CD14-positive monocyte (primary cell): ENCODE results near the gene EMC10. TPM values are rescaled to one million over a fixed set of nuclear protein-coding genes. Genes with fewer than 3 reads are reported as not detected.

Experiments
- DNase-seq, 3 donors: peaks; one replicate each; pipeline ENCODE4 v3.0.0-alpha.2; 2011 to 2022
- H2AFZ ChIP-seq: 2 replicates; pipeline ENCODE4 v1.6.0; 2012; ENCODE audit warnings: mild to moderate bottlenecking, low read depth, low read length, inconsistent platforms; ENCODE audit not compliant: insufficient read depth, poor library complexity, severe bottlenecking
- H3K27ac ChIP-seq, 2 donors: 1 replicate in 1 of 2; 2 replicates in 1 of 2; pipeline ENCODE4 v1.5.1; 2012 to 2013; ENCODE audit warnings: low read length in 2 of 2, control low read depth in 1 of 2, inconsistent platforms in 1 of 2, low read depth in 1 of 2, mild to moderate bottlenecking in 1 of 2
- H3K27me3 ChIP-seq, 2 donors: one replicate each; pipeline versions ENCODE4 v1.6.0 to v1.6.1; 2011 to 2013; ENCODE audit warnings: low read length in 2 of 2; ENCODE audit not compliant: control insufficient read depth in 2 of 2, insufficient read depth in 2 of 2
- H3K36me3 ChIP-seq, 2 donors: replicated peaks in 1 of 2; 1 replicate in 1 of 2; 2 replicates in 1 of 2; pipeline versions ENCODE4 v1.5.1 to v1.6.1; 2012 to 2013; ENCODE audit warnings: low read length in 2 of 2, control low read depth in 1 of 2, inconsistent platforms in 1 of 2, mild to moderate bottlenecking in 1 of 2; ENCODE audit not compliant: insufficient read depth in 2 of 2, control insufficient read depth in 1 of 2
- H3K4me1 ChIP-seq, 2 donors: 1 replicate in 1 of 2; 2 replicates in 1 of 2; pipeline versions ENCODE4 v1.5.1 to v1.6.1; 2012 to 2013; ENCODE audit warnings: low read length in 2 of 2, control low read depth in 1 of 2, inconsistent platforms in 1 of 2, mild to moderate bottlenecking in 1 of 2, moderate library complexity in 1 of 2; ENCODE audit not compliant: insufficient read depth in 2 of 2, control insufficient read depth in 1 of 2
- H3K4me2 ChIP-seq: replicated peaks from 2 replicates; pipeline ENCODE3; 2012; ENCODE audit warnings: low read length, moderate library complexity, mild to moderate bottlenecking; ENCODE audit not compliant: poor library complexity, severe bottlenecking; ENCODE audit errors: extremely low read depth
- H3K4me3 ChIP-seq, 3 experiments: fragments of 200-600 bp in 1 of 3; sonication (generic) in 1 of 3; replicated peaks in 1 of 3; 1 replicate in 2 of 3; 2 replicates in 1 of 3; pipeline ENCODE4 v1.5.1; 2011 to 2013; ENCODE audit warnings: low read length in 3 of 3, mild to moderate bottlenecking in 3 of 3, control low read depth in 2 of 3, low read depth in 2 of 3, inconsistent platforms in 1 of 3, moderate library complexity in 1 of 3
- H3K79me2 ChIP-seq: 2 replicates; pipeline ENCODE4 v1.6.0; 2012; ENCODE audit warnings: mild to moderate bottlenecking, control low read depth, inconsistent platforms, low read length, moderate library complexity; ENCODE audit not compliant: insufficient read depth
- H3K9ac ChIP-seq: 2 replicates; pipeline ENCODE4 v1.6.0; 2017; ENCODE audit warnings: low read length, mild to moderate bottlenecking; ENCODE audit not compliant: insufficient read depth, poor library complexity, severe bottlenecking
- H3K9me3 ChIP-seq, 2 donors: replicated peaks in 1 of 2; 1 replicate in 1 of 2; 2 replicates in 1 of 2; pipeline versions ENCODE4 v1.5.1 to v1.6.1; 2012 to 2013; ENCODE audit warnings: low read length in 2 of 2, control low read depth in 1 of 2; ENCODE audit not compliant: control insufficient read depth in 1 of 2, insufficient read depth in 1 of 2
- H4K20me1 ChIP-seq: 2 replicates; pipeline ENCODE4 v1.6.0; 2012; ENCODE audit warnings: mild to moderate bottlenecking, low read length, control low read depth, moderate library complexity; ENCODE audit not compliant: insufficient read depth
- H3K27ac Mint-ChIP-seq, 7 donors: one replicate each; pipeline ENCODE4 v1.8.0; 2020; ENCODE audit warnings: mild to moderate bottlenecking in 7 of 7, mixed read lengths in 7 of 7, moderate library complexity in 6 of 7, inconsistent platforms in 2 of 7
- H3K27me3 Mint-ChIP-seq, 3 donors: one replicate each; pipeline ENCODE4 v1.8.0; 2021 to 2022; ENCODE audit warnings: low read depth in 3 of 3, mild to moderate bottlenecking in 3 of 3, mixed read lengths in 3 of 3, moderate library complexity in 3 of 3, inconsistent platforms in 1 of 3
- H3K36me3 Mint-ChIP-seq, 2 donors: one replicate each; pipeline ENCODE4 v1.8.0; 2020; ENCODE audit warnings: mixed read lengths in 2 of 2, inconsistent platforms in 1 of 2, mild to moderate bottlenecking in 1 of 2
- H3K4me1 Mint-ChIP-seq: one replicate; pipeline ENCODE4 v1.8.0; 2020; ENCODE audit warnings: mild to moderate bottlenecking, mixed read lengths
- H3K4me3 Mint-ChIP-seq, 2 donors: one replicate each; pipeline ENCODE4 v1.8.0; 2020; ENCODE audit warnings: mild to moderate bottlenecking in 2 of 2, mixed read lengths in 2 of 2, moderate library complexity in 1 of 2
- H3K9me3 Mint-ChIP-seq, 7 donors: one replicate each; pipeline ENCODE4 v1.8.0; 2020 to 2022; ENCODE audit warnings: mixed read lengths in 7 of 7, mild to moderate bottlenecking in 6 of 7, moderate library complexity in 6 of 7, inconsistent platforms in 2 of 7
- CTCF ChIP-seq: fragments of 200-600 bp; IDR thresholded peaks from one replicate; pipeline ENCODE4 v1.8.0; 2022; ENCODE audit warnings: antibody characterized with exemption, mild to moderate bottlenecking
- WGBS: methylation state at CpG from one replicate; pipeline ENCODE4 v1.1.5; 2013; ENCODE audit warnings: missing lambda C conversion rate; ENCODE audit not compliant: insufficient coverage; 5-methylcytosine and 5-hydroxymethylcytosine counted together
- intact Hi-C, 2 donors: fragments of 100-400 bp; cut with micrococcal nuclease; formaldehyde crosslinking; loops; one replicate each; pipeline versions ENCODE4 v1.15.0 to v1.15.1; 2023
- polyA plus RNA-seq, 3 donors: library from polyadenylated mRNA; depleted of rRNA in 1 of 3; unstranded in 2 of 3; stranded (reverse) in 1 of 3; fragments of 300-500 nt in 2 of 3; fragments of >200 nt in 1 of 3; fragmentation: Illumina TruSeq in 2 of 3; gene quantifications; 1 replicate in 2 of 3; 2 replicates in 1 of 3; pipeline ENCODE4 v1.2.3, GENCODE V29; 2012 to 2021

EMC10 gene
- polyA plus RNA-seq, 3 donors, result 8.5 to 50.4 (median 9.3) TPM

GRCh38 chr19:50490411-50490811 is 14.1 kb downstream of the EMC10 start:
- no peak overlapping the region for H3K9ac ChIP-seq
- H3K27me3 ChIP-seq, result no peaks in the 10 kb centered on the region
- no peak overlapping the region for H3K4me3 Mint-ChIP-seq
- H2AFZ ChIP-seq, result no peak overlapping the region
- no peak overlapping the region for H3K4me2 ChIP-seq
- H3K36me3 ChIP-seq, result no peaks in the 10 kb centered on the region
- intact Hi-C loops, result no loop called here
- peaks cover 58 to 70% of the 10 kb centered on the region in 2 donors for H3K4me1 ChIP-seq
- peak overlapping the region in 2 of 7 donors; percentile 43 to 49 for H3K27ac Mint-ChIP-seq
- H3K27me3 Mint-ChIP-seq, result peaks cover 3 to 12% (median 5%) of the 10 kb centered on the region in 3 donors
- peaks cover 0 to 8% of the 10 kb centered on the region in 2 donors for H3K36me3 Mint-ChIP-seq
- DNase-seq, result no peak
- 98% methylated on average over 9 of the region's 18 CpGs for WGBS
- no peak overlapping the region for H3K27ac ChIP-seq
- H4K20me1 ChIP-seq, result no peaks in the 10 kb centered on the region
- H3K9me3 ChIP-seq, result peaks cover 5 to 15% of the 10 kb centered on the region in 2 donors
- H3K9me3 Mint-ChIP-seq, result peaks cover 7 to 32% (median 19%) of the 10 kb centered on the region in 7 donors
- H3K4me1 Mint-ChIP-seq, result peaks cover 65% of the 10 kb centered on the region
- TF ChIP-seq CTCF, result no peak
- H3K4me3 ChIP-seq, result no peak overlapping the region
- no peaks in the 10 kb centered on the region for H3K79me2 ChIP-seq

GRCh38 chr19:50490991-50491472 is 14.7 kb downstream of the EMC10 start:
- H3K9me3 Mint-ChIP-seq, result peaks cover 7 to 30% (median 19%) of the 10 kb centered on the region in 7 donors
- no peaks in the 10 kb centered on the region for H3K79me2 ChIP-seq
- no peaks in the 10 kb centered on the region for H3K36me3 ChIP-seq
- H3K9me3 ChIP-seq, result peaks cover 5 to 15% of the 10 kb centered on the region in 2 donors
- H3K36me3 Mint-ChIP-seq, result peaks cover 0 to 7% of the 10 kb centered on the region in 2 donors
- no peak overlapping the region for H2AFZ ChIP-seq
- H3K27ac ChIP-seq, result no peak overlapping the region
- H3K4me1 ChIP-seq, result peaks cover 54 to 64% of the 10 kb centered on the region in 2 donors
- WGBS, result 79% methylated on average over 20 of the region's 26 CpGs
- H3K27me3 Mint-ChIP-seq, result peaks cover 3 to 12% (median 5%) of the 10 kb centered on the region in 3 donors
- no peak for DNase-seq
- H3K4me3 Mint-ChIP-seq, result peak overlapping the region in 1 of 2 donors; percentile 15
- H3K4me3 ChIP-seq, result no peak overlapping the region
- intact Hi-C loops, result no loop called here
- no peak overlapping the region for H3K4me2 ChIP-seq
- no peak overlapping the region for H3K27ac Mint-ChIP-seq
- H3K27me3 ChIP-seq, result no peaks in the 10 kb centered on the region
- H4K20me1 ChIP-seq, result no peaks in the 10 kb centered on the region
- H3K9ac ChIP-seq, result no peak overlapping the region
- no peak for TF ChIP-seq CTCF
- H3K4me1 Mint-ChIP-seq, result peaks cover 59% of the 10 kb centered on the region
